GM13976 (cell line): ENCODE data around the gene TTC17.
"Not testable (repeated sequence)": the region's sequence is repeated elsewhere in the genome, so short reads cannot be mapped to it uniquely, and the experiment has no call there.

ENCODE experiments used
- DNase-seq: peaks from one replicate; pipeline ENCODE4 v3.0.0; 2012; ENCODE audit warnings: low spot score
- in situ Hi-C: fragments of 300-500 bp; cut with MboI; formaldehyde crosslinking; loops from one replicate; pipeline ENCODE4 v1.12.0; 2022; ENCODE audit warnings: low sequenced_read_pairs, mixed read lengths, inconsistent platforms; ENCODE audit not compliant: unreplicated experiment
- TF ChIP-seq, protein P1 (sequence below): IDR thresholded peaks from 2 replicates; pipeline ENCODE4 v1.5.1; 2012; ENCODE audit warnings: borderline replicate concordance, mild to moderate bottlenecking; ENCODE audit not compliant: insufficient read depth; ENCODE audit errors: extremely low read depth, missing control alignments, control extremely low read depth

TTC17 gene

DNA sequence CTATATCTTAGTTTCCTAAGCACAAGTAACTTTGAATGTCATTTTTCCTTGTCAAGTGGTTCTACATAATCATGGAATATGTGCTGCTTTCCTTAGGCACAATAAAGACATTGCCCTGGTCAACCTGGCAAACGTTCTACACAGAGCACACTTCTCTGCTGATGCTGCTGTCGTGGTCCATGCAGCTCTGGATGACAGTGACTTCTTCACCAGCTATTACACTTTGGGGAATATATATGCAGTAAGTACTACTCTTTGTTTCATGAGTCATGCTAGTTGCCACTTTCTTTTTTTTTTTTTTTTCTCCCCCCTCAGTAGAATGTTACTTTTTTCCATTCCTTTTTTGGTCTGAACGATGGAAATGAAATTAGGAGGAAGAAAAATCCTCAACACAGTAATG lies 38.5 kb downstream of the TTC17 start:
- no peak for DNase-seq
- in situ Hi-C loops, result no loop called here
- TF ChIP-seq, protein P1, sequence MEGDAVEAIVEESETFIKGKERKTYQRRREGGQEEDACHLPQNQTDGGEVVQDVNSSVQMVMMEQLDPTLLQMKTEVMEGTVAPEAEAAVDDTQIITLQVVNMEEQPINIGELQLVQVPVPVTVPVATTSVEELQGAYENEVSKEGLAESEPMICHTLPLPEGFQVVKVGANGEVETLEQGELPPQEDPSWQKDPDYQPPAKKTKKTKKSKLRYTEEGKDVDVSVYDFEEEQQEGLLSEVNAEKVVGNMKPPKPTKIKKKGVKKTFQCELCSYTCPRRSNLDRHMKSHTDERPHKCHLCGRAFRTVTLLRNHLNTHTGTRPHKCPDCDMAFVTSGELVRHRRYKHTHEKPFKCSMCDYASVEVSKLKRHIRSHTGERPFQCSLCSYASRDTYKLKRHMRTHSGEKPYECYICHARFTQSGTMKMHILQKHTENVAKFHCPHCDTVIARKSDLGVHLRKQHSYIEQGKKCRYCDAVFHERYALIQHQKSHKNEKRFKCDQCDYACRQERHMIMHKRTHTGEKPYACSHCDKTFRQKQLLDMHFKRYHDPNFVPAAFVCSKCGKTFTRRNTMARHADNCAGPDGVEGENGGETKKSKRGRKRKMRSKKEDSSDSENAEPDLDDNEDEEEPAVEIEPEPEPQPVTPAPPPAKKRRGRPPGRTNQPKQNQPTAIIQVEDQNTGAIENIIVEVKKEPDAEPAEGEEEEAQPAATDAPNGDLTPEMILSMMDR, result no peak

DNA sequence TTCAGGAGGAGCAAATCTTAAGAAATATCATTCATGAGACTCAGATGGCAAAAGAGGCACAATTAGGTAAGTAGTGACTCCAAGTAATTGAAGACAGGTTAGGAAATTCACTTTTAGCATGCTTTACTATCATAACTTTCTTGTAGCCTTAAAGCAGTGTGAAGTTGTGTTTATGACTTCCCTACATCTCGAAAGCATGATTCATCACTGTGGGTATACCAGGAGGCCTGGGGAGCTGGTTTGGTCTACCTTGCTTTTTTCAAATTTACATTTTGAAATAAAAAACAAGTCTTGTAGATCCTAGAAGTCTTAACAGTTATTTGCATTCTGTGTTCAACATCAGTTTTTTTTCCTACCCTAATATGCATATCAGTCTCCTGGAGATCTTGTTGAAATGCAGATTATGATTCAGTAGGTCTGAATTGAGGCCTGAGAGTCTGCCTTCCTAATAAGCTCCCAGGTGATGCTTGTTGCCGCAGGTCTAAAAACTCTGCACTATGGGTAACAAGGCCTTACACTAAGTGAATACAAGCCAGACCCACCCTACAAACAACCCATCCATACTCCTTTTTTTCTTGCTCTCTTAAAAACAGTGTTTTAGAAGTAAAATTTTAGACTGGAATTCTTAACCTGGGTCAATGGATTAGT lies 41.4 kb downstream of the TTC17 start:
- no peak for DNase-seq
- TF ChIP-seq, protein P1, result no peak
- in situ Hi-C loops, result no loop called here

GRCh38 chr11:43401252-43401651 lies 42.5 kb downstream of the TTC17 start:
- in situ Hi-C loops, result no loop called here
- TF ChIP-seq, protein P1, result no peak
- DNase-seq, result no peak

GRCh38 chr11:43401811-43402210 lies 43.1 kb downstream of the TTC17 start:
- in situ Hi-C loops, DNase-seq: not testable (repeated sequence)

DNA sequence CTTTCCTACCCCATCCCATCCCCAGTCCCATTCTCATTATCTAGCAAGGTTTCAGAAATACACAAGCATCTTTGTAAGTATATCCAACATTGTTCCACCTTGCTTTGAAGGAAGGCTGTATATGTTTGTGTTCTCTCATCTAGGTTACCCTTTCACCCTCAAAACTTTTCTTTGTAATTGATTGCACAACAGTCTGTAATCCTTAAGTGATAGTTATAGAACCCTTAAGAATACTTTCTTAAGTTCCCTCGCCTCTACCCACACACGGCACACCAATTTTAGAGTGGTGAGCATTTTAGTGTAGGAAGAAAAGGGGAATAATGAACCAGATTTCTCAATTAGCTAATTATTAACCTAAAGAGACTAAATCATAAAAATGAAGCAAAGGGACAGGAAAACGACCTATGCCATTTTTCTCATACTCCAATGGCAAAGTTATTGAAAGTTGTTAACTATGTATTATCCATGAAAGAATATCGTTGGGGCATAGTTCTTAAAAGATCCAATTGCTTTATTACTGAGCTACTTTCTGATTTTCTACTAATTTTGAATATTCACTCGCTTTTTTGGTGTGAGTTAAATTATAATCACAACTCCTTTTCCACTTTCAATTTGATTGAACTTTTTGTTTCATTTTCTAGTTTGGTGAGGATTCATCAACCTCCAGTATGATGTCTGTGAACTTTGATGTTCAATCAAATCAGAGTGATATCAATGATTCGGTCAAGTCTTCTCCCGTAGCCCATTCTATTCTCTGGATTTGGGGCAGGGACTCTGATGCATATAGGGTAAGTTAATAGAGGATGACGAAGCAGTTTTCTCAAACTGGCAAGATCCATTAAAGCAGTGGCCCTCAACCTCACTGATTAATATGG lies 44.9 kb downstream of the TTC17 start:
- TF ChIP-seq, protein P1, result no peak
- no peak for DNase-seq
- in situ Hi-C loops, result no loop called here

DNA sequence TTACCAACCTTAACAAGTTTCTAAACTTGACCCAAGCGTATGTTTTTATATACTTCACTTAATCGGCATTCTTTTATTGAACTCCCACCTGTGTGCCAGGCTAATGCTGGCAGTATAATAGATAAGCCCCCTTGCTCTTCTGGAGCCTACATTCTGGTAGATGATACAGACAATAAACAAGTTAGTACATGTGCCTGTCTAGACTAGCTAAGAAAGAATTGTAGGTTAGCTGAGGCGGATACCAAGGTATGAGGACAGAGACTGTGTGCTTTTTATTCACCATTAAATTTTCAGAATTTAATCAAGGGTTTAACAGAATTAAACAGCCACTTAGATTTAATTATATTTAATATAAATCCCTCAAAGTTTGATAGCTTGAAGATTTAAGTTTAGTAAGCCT lies 45.7 kb downstream of the TTC17 start:
- TF ChIP-seq, protein P1, result no peak
- DNase-seq, result no peak
- in situ Hi-C loops, result no loop called here
